ENCODE measurements around the gene MED8.

GRCh38 chr1:43421396-43421795 lies 31.8 kb upstream of the MED8 start:
- TF ChIP-seq, protein P1, sequence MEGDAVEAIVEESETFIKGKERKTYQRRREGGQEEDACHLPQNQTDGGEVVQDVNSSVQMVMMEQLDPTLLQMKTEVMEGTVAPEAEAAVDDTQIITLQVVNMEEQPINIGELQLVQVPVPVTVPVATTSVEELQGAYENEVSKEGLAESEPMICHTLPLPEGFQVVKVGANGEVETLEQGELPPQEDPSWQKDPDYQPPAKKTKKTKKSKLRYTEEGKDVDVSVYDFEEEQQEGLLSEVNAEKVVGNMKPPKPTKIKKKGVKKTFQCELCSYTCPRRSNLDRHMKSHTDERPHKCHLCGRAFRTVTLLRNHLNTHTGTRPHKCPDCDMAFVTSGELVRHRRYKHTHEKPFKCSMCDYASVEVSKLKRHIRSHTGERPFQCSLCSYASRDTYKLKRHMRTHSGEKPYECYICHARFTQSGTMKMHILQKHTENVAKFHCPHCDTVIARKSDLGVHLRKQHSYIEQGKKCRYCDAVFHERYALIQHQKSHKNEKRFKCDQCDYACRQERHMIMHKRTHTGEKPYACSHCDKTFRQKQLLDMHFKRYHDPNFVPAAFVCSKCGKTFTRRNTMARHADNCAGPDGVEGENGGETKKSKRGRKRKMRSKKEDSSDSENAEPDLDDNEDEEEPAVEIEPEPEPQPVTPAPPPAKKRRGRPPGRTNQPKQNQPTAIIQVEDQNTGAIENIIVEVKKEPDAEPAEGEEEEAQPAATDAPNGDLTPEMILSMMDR (conservative IDR thresholded peaks at IDR 0.05; ENCODE audit: low read depth in 2 of 2), result no peak
- TF ChIP-seq CREB1 (CRISPR knock-in tag; IDR thresholded peaks at IDR 0.05; ENCODE audit: low read depth), result no peak
- TF ChIP-seq EZH2phosphoT487 (IDR thresholded peaks at IDR 0.05; ENCODE audit: unreplicated experiment), result no peak
- TF ChIP-seq POLR2AphosphoS5 (IDR thresholded peaks at IDR 0.05; ENCODE audit: low read depth), result no peak
- TF ChIP-seq EZH2 (IDR thresholded peaks at IDR 0.05; ENCODE audit: low read depth, unreplicated experiment), result no peak
- TF ChIP-seq JUNB (IDR thresholded peaks at IDR 0.05; ENCODE audit: unreplicated experiment), result no peak
- TF ChIP-seq, protein P2, sequence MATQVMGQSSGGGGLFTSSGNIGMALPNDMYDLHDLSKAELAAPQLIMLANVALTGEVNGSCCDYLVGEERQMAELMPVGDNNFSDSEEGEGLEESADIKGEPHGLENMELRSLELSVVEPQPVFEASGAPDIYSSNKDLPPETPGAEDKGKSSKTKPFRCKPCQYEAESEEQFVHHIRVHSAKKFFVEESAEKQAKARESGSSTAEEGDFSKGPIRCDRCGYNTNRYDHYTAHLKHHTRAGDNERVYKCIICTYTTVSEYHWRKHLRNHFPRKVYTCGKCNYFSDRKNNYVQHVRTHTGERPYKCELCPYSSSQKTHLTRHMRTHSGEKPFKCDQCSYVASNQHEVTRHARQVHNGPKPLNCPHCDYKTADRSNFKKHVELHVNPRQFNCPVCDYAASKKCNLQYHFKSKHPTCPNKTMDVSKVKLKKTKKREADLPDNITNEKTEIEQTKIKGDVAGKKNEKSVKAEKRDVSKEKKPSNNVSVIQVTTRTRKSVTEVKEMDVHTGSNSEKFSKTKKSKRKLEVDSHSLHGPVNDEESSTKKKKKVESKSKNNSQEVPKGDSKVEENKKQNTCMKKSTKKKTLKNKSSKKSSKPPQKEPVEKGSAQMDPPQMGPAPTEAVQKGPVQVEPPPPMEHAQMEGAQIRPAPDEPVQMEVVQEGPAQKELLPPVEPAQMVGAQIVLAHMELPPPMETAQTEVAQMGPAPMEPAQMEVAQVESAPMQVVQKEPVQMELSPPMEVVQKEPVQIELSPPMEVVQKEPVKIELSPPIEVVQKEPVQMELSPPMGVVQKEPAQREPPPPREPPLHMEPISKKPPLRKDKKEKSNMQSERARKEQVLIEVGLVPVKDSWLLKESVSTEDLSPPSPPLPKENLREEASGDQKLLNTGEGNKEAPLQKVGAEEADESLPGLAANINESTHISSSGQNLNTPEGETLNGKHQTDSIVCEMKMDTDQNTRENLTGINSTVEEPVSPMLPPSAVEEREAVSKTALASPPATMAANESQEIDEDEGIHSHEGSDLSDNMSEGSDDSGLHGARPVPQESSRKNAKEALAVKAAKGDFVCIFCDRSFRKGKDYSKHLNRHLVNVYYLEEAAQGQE (IDR thresholded peaks at IDR 0.05; ENCODE audit: unreplicated experiment), result no peak
- TF ChIP-seq NANOG (IDR thresholded peaks at IDR 0.05; ENCODE audit: borderline replicate concordance), result no peak
- no peak for TF ChIP-seq STAT1 (IDR thresholded peaks at IDR 0.05; ENCODE audit: unreplicated experiment)

Measured in GM23338 (cell line).